Lung (tissue), 10 donors: Measurements from ENCODE around the gene NPIPB6. TPM values are rescaled to one million over a fixed set of nuclear protein-coding genes. Genes with fewer than 3 reads are reported as not detected.
"Not testable (repeated sequence)": the region's sequence is repeated elsewhere in the genome, so short reads cannot be mapped to it uniquely, and the experiment has no call there.

Experiments
- ATAC-seq: fragments of 200-7000 bp; cut with Tn5 transposase; one replicate; pipeline ENCODE4 v1.9.1; 2020; ENCODE audit warnings: moderate number of reproducible peaks; ENCODE audit not compliant: insufficient read depth, low FRiP score
- DNase-seq, 3 donors: peaks; one replicate each; pipeline ENCODE4 v3.0.0-alpha.2; 2013 to 2017
- H3K27ac ChIP-seq, 2 donors: one replicate each; pipeline ENCODE4 v1.5.1; 2013; ENCODE audit warnings: mild to moderate bottlenecking in 2 of 2, moderate library complexity in 2 of 2, control low read depth in 1 of 2, inconsistent platforms in 1 of 2, low read depth in 1 of 2, low read length in 1 of 2
- H3K27me3 ChIP-seq, 3 donors: one replicate each; pipeline ENCODE4 v1.5.1; 2013; ENCODE audit warnings: low read length in 2 of 3; ENCODE audit not compliant: control insufficient read depth in 3 of 3, insufficient read depth in 3 of 3
- H3K36me3 ChIP-seq, 4 donors: one replicate each; pipeline ENCODE4 v1.5.1; 2013; ENCODE audit warnings: low read length in 4 of 4, mild to moderate bottlenecking in 1 of 4, moderate library complexity in 1 of 4; ENCODE audit not compliant: control insufficient read depth in 4 of 4, insufficient read depth in 4 of 4
- H3K4me1 ChIP-seq, 5 donors: one replicate each; pipeline ENCODE4 v1.5.1; 2013; ENCODE audit warnings: low read length in 5 of 5, mild to moderate bottlenecking in 2 of 5, moderate library complexity in 1 of 5; ENCODE audit not compliant: control insufficient read depth in 5 of 5, insufficient read depth in 5 of 5
- H3K4me3 ChIP-seq: one replicate; pipeline ENCODE4 v1.5.1; 2013; ENCODE audit warnings: mild to moderate bottlenecking, control low read depth, moderate library complexity
- H3K9ac ChIP-seq, 2 donors: one replicate each; pipeline ENCODE4 v1.5.1; 2013; ENCODE audit warnings: low read length in 2 of 2, control low read depth in 1 of 2; ENCODE audit not compliant: insufficient read depth in 1 of 2
- H3K9me3 ChIP-seq, 4 donors: one replicate each; pipeline ENCODE4 v1.5.1; 2013; ENCODE audit warnings: low read length in 3 of 4, mild to moderate bottlenecking in 1 of 4, moderate library complexity in 1 of 4; ENCODE audit not compliant: control insufficient read depth in 4 of 4, insufficient read depth in 3 of 4
- WGBS, 2 donors: extraction: QIAGEN DNeasy Blood & Tissue Kit; methylation state at CpG; one replicate each; pipeline ENCODE4 v1.1.7; 2013; 5-methylcytosine and 5-hydroxymethylcytosine counted together
- polyA plus RNA-seq, 2 donors: library from polyadenylated mRNA; stranded (reverse); fragments of 200-250 nt; gene quantifications; one replicate each; pipeline ENCODE4 v1.2.1, GENCODE V29; 2013
- total RNA-seq, 2 donors: library from RNA; depleted of rRNA in 1 of 2; stranded (reverse); fragments of >200 nt in 1 of 2; gene quantifications; one replicate each; pipeline ENCODE4 v1.2.1, GENCODE V29; 2014 to 2021
- donor health status: Bipolar disorder and iron deficiency.
- donor health status: healthy.
- donor health status: DM: yes; HTN: yes; CAD: no.

The NPIPB6 gene
- total and polyA plus RNA-seq, 4 donors = 0.14 to 6.1 (median 1.4) TPM

DNA sequence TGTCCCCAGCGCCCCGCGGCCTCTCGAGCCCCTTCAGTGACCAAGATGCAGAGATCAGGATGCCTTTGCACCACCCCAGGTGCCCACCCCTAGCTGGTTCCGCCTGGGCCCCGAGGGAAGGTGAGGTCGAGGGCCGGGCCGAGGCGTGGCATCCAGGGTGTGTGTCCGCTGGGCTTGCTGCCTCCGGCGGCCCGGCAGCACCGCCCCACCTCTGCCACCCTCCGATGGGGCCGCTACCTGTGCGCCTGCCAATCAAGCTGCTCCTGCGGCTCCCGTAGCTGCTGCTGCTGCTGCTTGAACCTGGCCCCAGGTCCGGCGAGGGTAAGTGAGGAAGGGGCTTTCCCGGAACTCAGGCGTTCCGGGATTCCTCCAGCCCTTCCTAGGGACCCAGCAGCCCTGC lies 11.0 kb upstream of the NPIPB6 start:
- H3K27me3 ChIP-seq, H3K4me1 ChIP-seq, ATAC-seq, DNase-seq, H3K27ac ChIP-seq, H3K4me3 ChIP-seq, H3K36me3 ChIP-seq, H3K9me3 ChIP-seq, H3K9ac ChIP-seq: not testable (repeated sequence)
- WGBS, 2 donors = 1 to 3% methylated on average over 5 to 16 of the region's 25 CpGs

DNA sequence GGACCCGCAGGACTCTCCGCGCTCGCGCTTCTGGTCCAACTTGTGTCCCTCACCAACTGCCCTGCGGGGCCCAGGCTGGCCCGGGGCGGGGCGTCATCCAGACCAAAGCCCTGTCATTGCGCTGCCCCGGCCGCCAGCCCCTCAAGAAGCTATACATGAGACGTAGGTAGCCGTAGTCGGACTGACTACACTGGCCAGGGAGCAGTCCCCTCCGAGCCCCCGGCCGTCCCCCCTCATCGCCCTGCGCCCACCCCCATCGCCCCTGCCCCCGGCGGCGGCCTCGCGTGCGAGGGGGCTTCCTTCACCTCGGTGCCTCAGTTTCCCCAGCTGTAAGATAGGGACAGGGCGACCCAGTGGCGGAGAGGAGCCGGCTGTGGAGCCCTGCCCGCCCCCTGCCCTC lies 4.6 kb upstream of the NPIPB6 start:
- not testable (repeated sequence) for H3K4me1 ChIP-seq, H3K36me3 ChIP-seq, H3K27me3 ChIP-seq, H3K9ac ChIP-seq, H3K27ac ChIP-seq, H3K9me3 ChIP-seq, H3K4me3 ChIP-seq, ATAC-seq
- 21 to 49% methylated on average over 21 to 26 of the region's 32 CpGs for WGBS, 2 donors
- DNase-seq = peak in 1 of 3 donors; percentile 2

- not testable (repeated sequence) for H3K4me3 ChIP-seq, H3K9ac ChIP-seq, H3K9me3 ChIP-seq, DNase-seq, H3K36me3 ChIP-seq, H3K4me1 ChIP-seq, H3K27me3 ChIP-seq, H3K27ac ChIP-seq
- ATAC-seq = peak; percentile 98
- WGBS, 2 donors = 1 to 2% methylated on average over 13 to 16 of the region's 75 CpGs
Measured at GRCh38 chr16:28364268-28365173, 1.2 kb upstream of the NPIPB6 start.

- not testable (repeated sequence) for H3K36me3 ChIP-seq, H3K4me3 ChIP-seq, H3K9me3 ChIP-seq, H3K27me3 ChIP-seq, H3K9ac ChIP-seq, H3K27ac ChIP-seq, ATAC-seq, H3K4me1 ChIP-seq, DNase-seq
- 95 to 100% methylated on average over 1 to 2 of the region's 5 CpGs for WGBS, 2 donors
Measured at GRCh38 chr16:28362600-28362999, 708 bp downstream of the NPIPB6 start.

GRCh38 chr16:28338230-28338629 lies 25.1 kb downstream of the NPIPB6 start:
- H3K27ac ChIP-seq, H3K9ac ChIP-seq, H3K36me3 ChIP-seq, DNase-seq, H3K4me1 ChIP-seq, H3K9me3 ChIP-seq, H3K27me3 ChIP-seq, H3K4me3 ChIP-seq, ATAC-seq: not testable (repeated sequence)
- 71 to 83% methylated on average over 5 of the region's 6 CpGs for WGBS, 2 donors

GRCh38 chr16:28336940-28337710 lies 26.2 kb downstream of the NPIPB6 start:
- H3K27me3 ChIP-seq, H3K27ac ChIP-seq, H3K9me3 ChIP-seq, H3K4me3 ChIP-seq, H3K4me1 ChIP-seq, H3K36me3 ChIP-seq, H3K9ac ChIP-seq, ATAC-seq, DNase-seq: not testable (repeated sequence)
- 77 to 82% methylated on average over 5 of the region's 5 CpGs for WGBS, 2 donors

DNA sequence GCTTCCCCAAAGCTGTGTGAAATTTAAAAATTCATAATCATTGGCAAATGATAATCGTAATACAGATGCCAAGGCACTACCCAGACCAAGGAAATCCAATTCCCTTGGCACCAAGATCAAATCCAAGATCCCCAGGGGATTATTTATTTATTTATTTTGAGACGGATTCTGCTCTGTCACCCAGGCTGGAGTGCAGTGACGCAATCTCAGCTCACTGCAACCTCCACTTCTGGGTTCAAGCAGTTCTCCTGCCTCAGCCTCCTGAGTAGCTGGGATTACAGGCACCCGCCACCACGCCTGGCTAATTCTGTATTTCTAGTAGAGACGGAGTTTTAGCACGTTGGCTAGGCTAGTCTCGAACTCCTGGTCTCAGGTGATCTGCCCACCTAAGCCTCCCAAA lies 27.6 kb downstream of the NPIPB6 start:
- H3K9me3 ChIP-seq = not testable (repeated sequence)

GRCh38 chr16:28332632-28333031 lies 30.7 kb downstream of the NPIPB6 start:
- not testable (repeated sequence) for H3K27me3 ChIP-seq, H3K4me3 ChIP-seq, H3K36me3 ChIP-seq, H3K9me3 ChIP-seq, H3K4me1 ChIP-seq, H3K9ac ChIP-seq, ATAC-seq, H3K27ac ChIP-seq, DNase-seq
- 66 to 82% methylated on average over 4 to 5 of the region's 6 CpGs for WGBS, 2 donors

More for the DNA sequence above, 27.6 kb downstream of the NPIPB6 start:
- not testable (repeated sequence) for DNase-seq, H3K36me3 ChIP-seq, H3K9ac ChIP-seq, H3K4me3 ChIP-seq, H3K27me3 ChIP-seq, ATAC-seq, H3K27ac ChIP-seq, H3K4me1 ChIP-seq
- WGBS, 2 donors = 91 to 92% methylated on average over 8 of the region's 8 CpGs
